Activated CD8-positive, alpha-beta memory T cell treated with anti-CD3 and anti-CD28 coated beads for 1 hour (primary cell): ENCODE results near the gene CTNNA1.
"Not testable (repeated sequence)": the region's sequence is repeated elsewhere in the genome, so short reads cannot be mapped to it uniquely, and the experiment has no call there.

Experiments used
- DNase-seq, 2 donors: peaks; one replicate each; pipeline ENCODE4 v3.0.0-alpha.2; 2020; ENCODE audit warnings: low read depth in 1 of 2; ENCODE audit errors: extremely low read depth in 1 of 2

The CTNNA1 gene

GRCh38 chr5:138752951-138753793 is at the start of gene CTNNA1:
Gene CTNNA1, plus strand, starts transcription at chr5:138753425. Its CDS starts 28,500 bp downstream, at chr5:138781925.
- peak; percentile 10 to 40 for DNase-seq

GRCh38 chr5:138703777-138704176 is 49.4 kb upstream of the CTNNA1 start:
- DNase-seq = not testable (repeated sequence)

DNA sequence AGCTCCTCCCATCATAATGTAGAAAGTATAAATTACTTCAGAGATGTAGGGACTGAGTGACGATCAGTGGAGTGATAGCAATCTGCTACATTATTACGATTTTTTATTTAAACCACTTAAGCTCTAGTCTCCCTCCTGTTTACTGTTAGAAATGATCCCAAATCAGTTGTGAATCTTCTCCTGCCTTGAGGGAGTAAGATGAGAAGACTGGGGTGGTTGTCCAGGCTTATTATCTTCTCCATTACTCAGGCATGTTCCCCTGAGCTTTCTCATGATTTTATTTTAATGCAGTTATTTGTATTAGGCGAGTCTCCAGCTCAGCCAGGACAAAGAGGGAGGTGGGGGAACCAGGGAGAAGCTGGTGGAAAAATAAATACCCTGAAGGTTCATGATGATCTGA is 48.2 kb upstream of the CTNNA1 start:
- DNase-seq = no peak

- DNase-seq = no peak
Measured at GRCh38 chr5:138705567-138705966, 47.7 kb upstream of the CTNNA1 start.

DNA sequence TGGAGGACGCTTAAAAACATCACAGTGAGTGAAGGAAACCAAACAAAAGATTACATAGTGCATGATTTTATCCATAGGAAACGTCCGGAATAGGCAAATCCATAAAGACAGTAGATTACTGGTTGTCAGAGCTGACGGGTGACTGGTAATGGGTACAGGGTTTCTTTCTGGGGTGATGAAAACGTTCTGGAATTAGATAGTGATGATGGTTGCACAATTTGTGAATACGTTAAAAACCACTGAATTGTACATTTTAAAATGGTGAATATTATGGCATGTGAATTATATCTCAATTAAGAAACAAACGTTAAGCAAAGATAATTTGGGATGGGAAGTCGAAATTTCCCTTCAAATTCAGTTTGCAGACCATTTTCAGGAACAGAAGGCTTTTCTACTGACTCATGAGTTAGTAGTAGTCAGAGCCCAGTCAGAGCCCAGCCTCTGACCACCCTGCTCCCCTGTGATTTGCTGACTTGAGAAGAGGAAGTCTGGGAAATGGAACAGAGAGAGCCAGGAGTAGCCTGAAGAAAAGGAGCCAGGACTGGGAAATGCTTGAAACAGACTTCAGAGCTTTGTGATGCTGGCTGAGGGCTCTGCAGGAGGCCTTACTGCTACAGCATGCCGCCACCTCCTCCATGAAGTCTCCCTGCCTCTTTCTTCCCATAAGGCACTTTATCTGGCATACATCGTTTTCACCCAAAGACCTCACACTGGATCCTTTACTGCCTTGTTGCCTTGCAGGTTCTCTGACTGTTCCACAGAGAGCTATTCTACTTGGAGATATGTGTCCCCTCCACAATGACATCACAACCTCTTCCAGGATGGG is 46.4 kb upstream of the CTNNA1 start:
- DNase-seq = no peak

DNA sequence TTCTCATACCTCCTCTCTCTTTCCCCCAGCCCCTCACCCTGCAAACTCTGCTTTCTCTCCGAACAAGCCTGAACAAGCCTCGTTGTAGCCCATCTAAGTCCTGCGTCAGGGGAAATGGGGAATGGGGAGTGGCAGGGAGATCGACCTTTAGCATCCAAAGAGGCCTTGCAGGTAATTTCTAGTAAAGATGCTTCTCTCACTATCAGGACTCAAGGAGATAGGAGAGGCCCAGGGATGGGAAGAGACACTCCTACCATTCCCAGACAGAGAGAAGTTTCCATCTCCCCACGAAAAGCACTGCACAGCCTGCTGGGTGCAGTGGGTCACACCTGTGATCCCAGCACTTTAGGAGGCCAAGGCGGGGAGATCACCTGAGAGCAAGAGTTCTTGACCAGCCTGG is 44.4 kb upstream of the CTNNA1 start:
- DNase-seq = no peak

DNA sequence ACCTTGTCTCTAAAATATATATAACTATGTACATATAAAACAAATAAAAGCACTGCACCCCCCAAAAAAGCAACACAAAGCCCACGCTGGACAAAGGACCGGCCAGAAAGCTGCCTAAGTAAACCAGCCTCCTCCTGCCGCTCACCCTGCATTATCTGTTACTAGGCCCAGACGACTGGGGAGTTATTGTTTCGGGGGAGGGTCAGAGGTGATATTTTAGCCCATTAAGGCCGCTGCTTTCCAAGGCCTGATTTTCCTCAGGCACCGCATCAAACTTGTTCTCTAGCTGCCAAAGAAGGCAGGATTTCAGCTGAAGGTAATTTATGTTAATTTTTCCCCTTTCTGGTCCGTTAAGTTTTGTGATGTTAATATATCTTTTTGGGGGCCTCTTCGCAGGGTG is 44.0 kb upstream of the CTNNA1 start:
- DNase-seq = no peak

DNA sequence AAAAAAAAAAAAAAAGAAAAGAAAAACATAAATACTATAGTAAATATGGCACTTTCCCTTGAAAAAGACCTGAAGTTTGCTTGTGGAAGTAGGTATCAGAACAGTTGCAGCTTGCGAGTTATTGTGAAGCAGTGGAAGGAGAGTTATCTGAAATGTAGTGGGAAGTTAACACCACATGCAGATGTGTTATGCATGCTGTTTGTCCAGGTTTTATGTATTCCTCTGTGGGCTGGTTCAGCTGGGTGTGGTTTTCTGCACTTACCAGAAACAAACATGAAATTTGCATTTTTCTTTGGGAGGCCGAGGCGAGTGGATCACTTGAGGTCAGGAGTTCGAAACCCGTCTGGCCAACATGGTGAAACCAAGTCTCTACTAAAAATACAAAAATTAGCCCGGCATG is 42.1 kb upstream of the CTNNA1 start:
- no peak for DNase-seq

DNA sequence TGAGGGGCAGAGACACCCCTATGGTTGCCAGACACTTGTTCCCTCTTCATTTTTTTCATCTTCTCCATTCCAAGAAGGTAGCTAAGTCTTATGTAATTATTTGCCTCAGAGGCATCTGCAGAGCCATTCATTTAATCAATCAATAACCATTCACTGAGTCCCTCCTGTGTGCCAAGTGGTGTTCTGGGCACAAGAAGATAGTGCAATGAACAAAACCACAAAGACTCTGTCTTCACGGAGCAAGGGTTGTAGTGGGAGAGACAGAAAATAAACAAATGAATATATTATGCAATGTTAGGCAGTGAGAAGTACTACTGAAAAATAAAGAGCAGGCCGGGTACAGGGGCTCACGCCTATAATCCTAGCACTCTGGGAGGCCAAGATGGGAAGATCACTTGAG is 41.4 kb upstream of the CTNNA1 start:
- DNase-seq = no peak

- DNase-seq = no peak
Measured at GRCh38 chr5:138712324-138712723, 40.9 kb upstream of the CTNNA1 start.

DNA sequence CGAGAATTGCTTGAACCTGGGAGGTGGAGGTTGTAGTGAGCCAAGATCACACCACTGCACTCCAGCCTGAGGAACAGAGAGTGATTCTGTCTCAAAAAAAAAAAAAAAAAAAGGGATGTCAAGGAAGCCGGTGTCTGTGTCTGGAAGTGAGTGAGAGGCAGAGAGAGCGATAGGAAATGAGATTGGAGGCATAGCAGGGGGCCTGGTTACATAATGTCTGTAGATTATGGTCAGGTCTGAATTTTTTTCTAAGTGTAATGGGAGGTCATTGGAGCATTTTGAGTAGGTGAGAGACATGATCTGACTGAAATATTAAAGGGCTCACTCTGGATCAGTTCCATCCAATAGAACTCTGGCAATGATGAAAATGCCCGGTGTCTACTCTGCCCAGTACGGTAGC is 40.4 kb upstream of the CTNNA1 start:
- DNase-seq = no peak

DNA sequence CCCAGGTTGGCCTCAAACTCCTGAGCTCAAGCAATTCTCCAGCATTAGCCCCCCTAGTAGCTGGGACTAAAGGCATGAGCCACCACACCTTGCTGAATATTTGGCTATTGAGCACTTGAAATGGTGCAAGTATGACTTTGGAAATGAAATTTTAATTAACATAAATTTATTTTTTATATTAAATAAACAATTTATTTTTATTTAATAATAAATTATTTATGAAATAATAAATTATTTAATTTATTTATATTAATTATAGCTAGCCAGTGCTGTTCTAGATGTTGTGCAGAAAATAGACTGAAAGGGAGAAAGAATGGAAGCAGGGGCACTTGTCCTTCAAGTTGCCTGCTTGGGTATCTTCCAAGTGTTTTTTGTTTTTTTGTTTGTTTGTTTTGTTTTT is 40.0 kb upstream of the CTNNA1 start:
- DNase-seq = no peak

GRCh38 chr5:138714694-138715093 is 38.5 kb upstream of the CTNNA1 start:
- DNase-seq = no peak

GRCh38 chr5:138715931-138716432 is 37.2 kb upstream of the CTNNA1 start:
- DNase-seq = not testable (repeated sequence)

DNA sequence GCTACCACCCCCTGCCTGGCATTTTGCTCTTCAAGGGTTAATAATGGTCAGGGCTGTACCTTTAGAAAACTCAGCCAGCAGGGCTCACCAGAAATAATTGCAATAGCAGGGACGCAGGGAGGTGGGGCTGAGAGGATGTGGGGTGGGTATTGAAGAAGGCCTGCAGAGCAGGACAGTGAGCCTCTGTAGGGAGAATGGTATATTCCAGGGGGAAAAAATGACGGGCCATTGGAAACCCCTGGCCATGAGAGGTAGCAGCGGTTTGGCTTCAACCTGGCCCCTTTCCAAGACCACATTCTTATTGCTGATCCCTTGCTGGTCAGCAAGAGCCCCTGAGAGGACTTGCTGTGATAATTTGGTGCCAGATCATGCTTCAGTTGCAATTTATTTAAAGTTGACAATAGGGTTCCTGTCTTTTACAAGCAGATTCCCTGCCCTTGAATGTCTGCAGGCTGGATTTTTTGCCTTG is 36.7 kb upstream of the CTNNA1 start:
- DNase-seq = no peak

- no peak for DNase-seq
Measured at GRCh38 chr5:138717399-138717798, 35.8 kb upstream of the CTNNA1 start.

DNA sequence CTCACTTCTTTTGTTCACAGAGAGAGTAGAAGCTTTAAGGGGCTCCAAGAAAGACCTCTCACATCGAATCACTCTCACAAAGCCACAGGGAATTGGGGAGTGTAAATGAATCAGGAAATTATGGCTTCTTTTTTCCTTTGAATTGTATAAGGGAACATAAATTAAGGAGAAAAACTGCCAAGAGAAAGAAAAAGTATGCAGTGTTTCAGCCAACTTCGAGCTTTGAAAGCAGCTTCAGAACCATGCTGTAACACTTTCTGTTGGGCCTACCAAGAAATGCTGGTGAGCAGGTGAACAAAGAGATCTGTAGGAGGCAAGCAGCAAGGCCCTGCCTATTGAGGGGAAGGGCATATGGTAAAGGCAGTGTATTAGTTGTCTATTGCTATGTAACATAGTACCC is 33.4 kb upstream of the CTNNA1 start:
- no peak for DNase-seq

DNA sequence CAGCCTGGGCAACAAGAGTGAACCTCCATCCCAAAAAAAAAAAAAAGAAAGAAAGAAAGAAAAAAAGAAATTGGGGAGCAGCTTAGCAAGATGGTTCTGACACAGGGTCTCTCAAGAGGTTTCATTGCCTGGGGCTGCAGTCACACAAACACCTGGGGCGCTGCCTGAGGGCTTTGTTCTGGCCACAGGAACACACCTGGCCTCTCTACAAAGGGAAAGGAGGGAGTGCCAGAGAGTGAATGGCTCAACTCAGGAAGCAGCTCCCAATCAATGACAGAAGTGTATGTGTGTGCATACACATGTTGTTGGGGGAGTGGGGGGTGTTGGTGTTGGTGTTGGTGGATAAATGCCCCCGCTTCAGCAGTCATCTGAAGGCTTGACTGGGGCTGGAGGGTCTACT is 32.4 kb upstream of the CTNNA1 start:
- no peak for DNase-seq

DNA sequence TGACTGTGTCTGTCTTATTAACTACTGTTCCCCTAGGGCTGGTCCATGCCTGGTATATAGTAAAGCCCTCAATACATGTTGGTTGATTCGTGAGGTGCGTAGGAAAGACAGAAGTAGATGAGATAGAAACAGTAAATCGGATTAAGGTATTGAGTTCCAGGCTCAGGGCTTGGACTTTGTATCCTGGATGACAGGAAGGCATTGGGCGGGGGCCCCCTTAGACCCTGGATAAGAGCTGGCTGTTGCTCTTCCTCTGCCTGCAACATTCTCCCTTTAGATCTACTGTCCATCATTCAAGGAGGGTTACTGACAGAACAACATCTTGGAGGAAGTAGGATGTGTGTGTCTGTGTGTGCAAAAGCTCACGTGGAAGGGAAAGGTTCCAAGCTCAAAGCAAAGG is 31.2 kb upstream of the CTNNA1 start:
- DNase-seq = no peak

GRCh38 chr5:138722544-138723177 is 30.6 kb upstream of the CTNNA1 start:
- no peak for DNase-seq

DNA sequence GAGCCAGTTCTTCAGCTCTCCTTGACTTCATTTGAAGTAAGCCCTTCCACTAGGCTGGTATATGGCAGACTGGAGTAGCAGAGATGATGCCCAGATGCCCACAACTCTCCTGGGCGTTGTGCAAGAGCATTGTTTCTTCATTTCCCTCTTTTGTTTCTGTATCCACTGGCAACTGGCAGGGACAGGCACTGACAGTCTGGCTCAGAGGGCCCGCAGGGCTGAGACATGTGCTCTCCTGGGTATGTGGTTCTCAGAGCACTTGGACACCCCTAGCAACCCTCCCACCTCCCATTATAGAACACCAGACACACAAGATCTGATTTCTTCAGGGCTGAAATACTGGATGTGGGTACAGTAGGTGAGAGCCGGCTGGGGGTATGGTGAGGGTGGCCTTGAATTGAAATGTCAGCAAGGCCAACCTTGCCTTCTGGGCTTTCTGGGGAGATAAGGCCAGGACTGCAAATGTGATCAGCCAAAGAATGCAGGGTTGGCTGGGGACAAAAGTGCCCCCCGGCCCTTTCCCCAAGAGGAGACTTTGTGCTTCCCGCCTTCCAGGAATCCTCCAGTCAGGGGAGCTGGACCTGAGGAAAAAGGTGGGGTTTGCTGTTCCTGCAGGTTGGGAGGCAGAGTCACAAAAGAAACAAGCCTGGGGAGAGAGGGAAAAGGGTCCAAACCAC is 28.6 kb upstream of the CTNNA1 start:
- DNase-seq = no peak
